Gastroesophageal sphincter (tissue), 3 donors: Measurements from ENCODE around the gene PPP1R26.

Experiments
- CTCF ChIP-seq, 4 experiments: fragments of 200-600 bp in 2 of 4; fragments of 450-650 bp in 2 of 4; sonication (generic) in 1 of 4; IDR thresholded peaks; one replicate each; pipeline ENCODE4 v1.5.1; 2017 to 2019; ENCODE audit warnings: antibody characterized with exemption in 4 of 4, mild to moderate bottlenecking in 2 of 4, moderate library complexity in 2 of 4
- EP300 ChIP-seq: sonication (generic); formaldehyde crosslinking; IDR thresholded peaks from one replicate; pipeline ENCODE4 v1.6.1; 2017; ENCODE audit warnings: antibody characterized with exemption, mild to moderate bottlenecking
- POLR2A ChIP-seq, 2 donors: fragments of 450-650 bp; IDR thresholded peaks; one replicate each; pipeline ENCODE4 v1.6.1; 2017; ENCODE audit warnings: antibody characterized with exemption in 2 of 2, mild to moderate bottlenecking in 2 of 2, moderate library complexity in 1 of 2

GRCh38 chr9:135485385-135485784 lies 5.8 kb downstream of the PPP1R26 start:
- no peak for TF ChIP-seq POLR2A (IDR thresholded peaks at IDR 0.05)
- no peak for TF ChIP-seq CTCF (IDR thresholded peaks at IDR 0.05)
- TF ChIP-seq EP300 = no peak
